Measurements from ENCODE around the gene TEKTIP1.

Gene TEKTIP1

DNA sequence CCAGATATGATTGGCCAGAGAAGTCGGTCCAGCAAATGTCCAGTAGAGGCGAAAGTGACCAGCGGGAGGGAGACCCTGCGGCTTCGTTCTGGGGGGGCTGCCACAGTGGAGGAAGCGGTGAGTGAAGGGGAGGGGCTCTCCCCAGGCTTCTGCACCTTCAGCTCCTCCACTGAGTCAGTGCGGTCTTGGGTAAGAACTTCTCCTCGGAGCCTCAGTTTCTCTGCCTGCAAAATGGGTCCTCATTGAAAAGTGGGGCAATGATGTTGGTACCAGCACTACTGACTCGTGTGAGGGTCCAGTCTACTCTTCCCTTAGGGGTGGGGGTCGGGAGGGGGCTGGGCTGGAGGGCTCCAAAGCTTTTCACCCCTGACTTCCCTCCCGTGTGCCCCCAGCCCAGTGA is 50.5 kb downstream of the TEKTIP1 start:
- Histone ChIP-seq H3K36me3 (replicated peaks; ENCODE audit: low read depth, low read length) (no peaks in the 10 kb centered on the region), H3K4me1 (ENCODE audit: low read length) (no peaks in the 10 kb centered on the region), H3K4me3 (ENCODE audit: low read length) (no peak overlapping the region), H3K79me2 (ENCODE audit: low read length) (no peaks in the 10 kb centered on the region), H3K9ac (ENCODE audit: low read length) (no peak overlapping the region), H2AFZ (ENCODE audit: low read depth, low read length) (no peak overlapping the region), H3K27ac (ENCODE audit: low read length) (no peak overlapping the region), H3K4me2 (ENCODE audit: low read length) (no peak overlapping the region), H3K27me3 (ENCODE audit: low read depth, low read length) (no peaks in the 10 kb centered on the region), H4K20me1 (ENCODE audit: insufficient read depth, low read length) (no peaks in the 10 kb centered on the region), H3K9me3 (ENCODE audit: insufficient read depth, low read length) (no peaks in the 10 kb centered on the region)
- TF ChIP-seq, protein P1, sequence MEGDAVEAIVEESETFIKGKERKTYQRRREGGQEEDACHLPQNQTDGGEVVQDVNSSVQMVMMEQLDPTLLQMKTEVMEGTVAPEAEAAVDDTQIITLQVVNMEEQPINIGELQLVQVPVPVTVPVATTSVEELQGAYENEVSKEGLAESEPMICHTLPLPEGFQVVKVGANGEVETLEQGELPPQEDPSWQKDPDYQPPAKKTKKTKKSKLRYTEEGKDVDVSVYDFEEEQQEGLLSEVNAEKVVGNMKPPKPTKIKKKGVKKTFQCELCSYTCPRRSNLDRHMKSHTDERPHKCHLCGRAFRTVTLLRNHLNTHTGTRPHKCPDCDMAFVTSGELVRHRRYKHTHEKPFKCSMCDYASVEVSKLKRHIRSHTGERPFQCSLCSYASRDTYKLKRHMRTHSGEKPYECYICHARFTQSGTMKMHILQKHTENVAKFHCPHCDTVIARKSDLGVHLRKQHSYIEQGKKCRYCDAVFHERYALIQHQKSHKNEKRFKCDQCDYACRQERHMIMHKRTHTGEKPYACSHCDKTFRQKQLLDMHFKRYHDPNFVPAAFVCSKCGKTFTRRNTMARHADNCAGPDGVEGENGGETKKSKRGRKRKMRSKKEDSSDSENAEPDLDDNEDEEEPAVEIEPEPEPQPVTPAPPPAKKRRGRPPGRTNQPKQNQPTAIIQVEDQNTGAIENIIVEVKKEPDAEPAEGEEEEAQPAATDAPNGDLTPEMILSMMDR (IDR thresholded peaks at IDR 0.05; ENCODE audit: low read depth, low read length): no peak
- no peak for TF ChIP-seq EZH2phosphoT487 (IDR thresholded peaks at IDR 0.05; ENCODE audit: low read depth)

DNA sequence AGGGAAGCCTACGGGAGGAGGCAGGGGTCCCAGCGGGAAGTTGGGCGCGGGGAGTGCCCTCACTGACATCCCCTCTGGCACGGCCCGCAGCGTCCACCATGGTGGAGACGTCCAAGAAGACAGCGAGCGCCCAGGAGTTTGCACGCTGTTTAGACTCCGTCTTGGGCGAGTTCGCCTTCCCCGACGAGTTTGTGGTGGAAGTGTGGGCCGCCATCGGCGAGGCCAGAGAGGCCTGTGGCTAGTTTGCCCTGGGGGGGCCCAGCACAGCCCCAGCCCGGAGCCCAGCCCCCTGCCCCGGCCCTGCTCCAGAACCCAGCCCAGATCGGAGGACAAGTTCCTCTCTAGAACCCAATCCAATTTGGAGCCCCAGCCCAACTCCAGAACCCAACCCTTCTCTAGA is 51.0 kb downstream of the TEKTIP1 start:
- H3K27ac ChIP-seq (ENCODE audit: low read length): no peak overlapping the region
- no peaks in the 10 kb centered on the region for H4K20me1 ChIP-seq (ENCODE audit: insufficient read depth, low read length)
- H3K4me2 ChIP-seq (ENCODE audit: low read length): no peak overlapping the region
- H3K79me2 ChIP-seq (ENCODE audit: low read length): no peaks in the 10 kb centered on the region
- no peak overlapping the region for H2AFZ ChIP-seq (ENCODE audit: low read depth, low read length)
- H3K9ac ChIP-seq (ENCODE audit: low read length): no peak overlapping the region
- H3K4me3 ChIP-seq (ENCODE audit: low read length): no peak overlapping the region
- no peaks in the 10 kb centered on the region for H3K27me3 ChIP-seq (ENCODE audit: low read depth, low read length)
- H3K9me3 ChIP-seq (ENCODE audit: insufficient read depth, low read length): no peaks in the 10 kb centered on the region
- no peaks in the 10 kb centered on the region for H3K36me3 ChIP-seq (replicated peaks; ENCODE audit: low read depth, low read length)
- H3K4me1 ChIP-seq (ENCODE audit: low read length): no peaks in the 10 kb centered on the region
- TF ChIP-seq, protein P1 (IDR thresholded peaks at IDR 0.05; ENCODE audit: low read depth, low read length): no peak
- TF ChIP-seq EZH2phosphoT487 (IDR thresholded peaks at IDR 0.05; ENCODE audit: low read depth): no peak

DNA sequence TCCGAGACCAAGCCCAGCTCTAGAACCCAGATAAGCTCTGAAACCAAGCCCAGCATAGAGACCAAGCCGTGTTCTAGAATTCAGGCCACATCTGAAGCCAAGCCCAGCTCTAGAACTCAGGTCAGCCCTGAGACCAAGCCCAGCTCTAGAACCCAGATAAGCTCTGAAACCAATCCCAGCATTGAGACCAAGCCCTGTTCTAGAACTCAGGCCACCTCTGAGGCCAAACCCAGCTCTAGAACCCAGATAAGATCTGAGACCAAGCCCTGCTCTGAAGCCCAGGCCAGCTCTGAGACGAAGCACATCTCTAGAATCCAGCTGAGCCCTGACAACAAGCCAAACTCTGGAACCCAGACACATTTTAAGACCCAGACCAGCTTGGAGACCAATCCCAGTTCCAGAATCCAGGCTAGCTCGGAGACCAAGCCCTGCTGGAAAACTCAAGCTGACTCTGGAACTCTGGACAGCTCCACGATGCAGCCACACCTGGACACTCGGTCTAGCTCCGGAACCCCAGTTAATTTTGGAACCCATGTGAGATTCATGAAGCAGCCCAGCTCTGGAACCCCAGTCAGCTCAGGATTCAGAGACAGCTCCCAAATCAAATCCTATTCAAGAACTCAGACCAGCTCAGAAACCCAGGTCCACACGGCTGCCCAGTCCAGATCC is 52.2 kb downstream of the TEKTIP1 start:
- H3K9me3 ChIP-seq (ENCODE audit: insufficient read depth, low read length): no peaks in the 10 kb centered on the region
- no peak overlapping the region for H3K27ac ChIP-seq (ENCODE audit: low read length)
- no peaks in the 10 kb centered on the region for H3K27me3 ChIP-seq (ENCODE audit: low read depth, low read length)
- H3K4me2 ChIP-seq (ENCODE audit: low read length): no peak overlapping the region
- H3K4me3 ChIP-seq (ENCODE audit: low read length): no peak overlapping the region
- H2AFZ ChIP-seq (ENCODE audit: low read depth, low read length): no peak overlapping the region
- no peaks in the 10 kb centered on the region for H3K4me1 ChIP-seq (ENCODE audit: low read length)
- TF ChIP-seq, protein P1 (IDR thresholded peaks at IDR 0.05; ENCODE audit: low read depth, low read length): no peak
- TF ChIP-seq EZH2phosphoT487 (IDR thresholded peaks at IDR 0.05; ENCODE audit: low read depth): no peak
- H4K20me1 ChIP-seq (ENCODE audit: insufficient read depth, low read length): no peaks in the 10 kb centered on the region
- no peaks in the 10 kb centered on the region for H3K79me2 ChIP-seq (ENCODE audit: low read length)
- H3K9ac ChIP-seq (ENCODE audit: low read length): no peak overlapping the region
- no peaks in the 10 kb centered on the region for H3K36me3 ChIP-seq (replicated peaks; ENCODE audit: low read depth, low read length)

DNA sequence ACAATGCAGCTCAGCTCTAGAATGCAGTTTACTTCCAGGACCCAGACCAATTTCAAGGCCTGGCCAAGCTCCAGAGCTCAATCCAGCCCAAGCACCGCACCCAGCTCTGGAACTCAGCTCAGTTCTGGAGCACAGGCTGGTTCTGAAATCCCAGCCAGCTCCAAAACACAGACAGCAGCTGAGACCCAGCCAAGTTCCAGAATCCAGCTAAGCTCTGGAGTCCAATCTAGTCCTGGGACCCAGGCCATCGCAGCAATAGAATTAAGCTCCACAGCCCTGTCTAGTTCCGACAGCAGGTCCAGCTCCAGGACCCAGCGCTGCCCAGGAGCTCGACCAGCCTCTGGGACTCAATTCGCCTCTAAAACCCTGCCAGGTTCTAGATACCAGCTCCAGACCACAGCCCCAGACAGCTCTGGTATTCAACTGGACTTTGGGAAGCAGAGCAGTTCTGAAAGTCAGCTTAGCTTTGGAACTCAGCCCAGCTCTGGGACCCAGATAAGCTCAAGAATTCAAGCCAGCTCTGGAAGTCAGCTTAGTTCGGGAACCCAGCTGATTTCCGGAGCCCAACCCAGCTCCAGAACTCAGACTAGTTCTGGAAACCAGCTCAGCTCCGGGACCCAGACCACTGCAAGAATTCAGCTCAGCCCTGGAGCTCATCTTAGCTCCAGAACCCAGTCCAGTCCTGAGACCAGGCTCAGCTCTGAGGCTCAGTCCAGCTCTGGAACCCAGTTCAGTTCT is 53.1 kb downstream of the TEKTIP1 start:
- no peak overlapping the region for H3K27ac ChIP-seq (ENCODE audit: low read length)
- no peaks in the 10 kb centered on the region for H4K20me1 ChIP-seq (ENCODE audit: insufficient read depth, low read length)
- no peak overlapping the region for H3K4me3 ChIP-seq (ENCODE audit: low read length)
- no peak overlapping the region for H3K9ac ChIP-seq (ENCODE audit: low read length)
- TF ChIP-seq, protein P1 (IDR thresholded peaks at IDR 0.05; ENCODE audit: low read depth, low read length): no peak
- no peak for TF ChIP-seq EZH2phosphoT487 (IDR thresholded peaks at IDR 0.05; ENCODE audit: low read depth)
- H3K79me2 ChIP-seq (ENCODE audit: low read length): no peaks in the 10 kb centered on the region
- no peaks in the 10 kb centered on the region for H3K27me3 ChIP-seq (ENCODE audit: low read depth, low read length)
- no peaks in the 10 kb centered on the region for H3K4me1 ChIP-seq (ENCODE audit: low read length)
- H2AFZ ChIP-seq (ENCODE audit: low read depth, low read length): no peak overlapping the region
- no peaks in the 10 kb centered on the region for H3K9me3 ChIP-seq (ENCODE audit: insufficient read depth, low read length)
- H3K36me3 ChIP-seq (replicated peaks; ENCODE audit: low read depth, low read length): no peaks in the 10 kb centered on the region
- no peak overlapping the region for H3K4me2 ChIP-seq (ENCODE audit: low read length)
